ENCODE data around the gene ST6GALNAC3.

Gene ST6GALNAC3

GRCh38 chr1:76674689-76675210, 600.2 kb downstream of the ST6GALNAC3 start:
- DNase-seq (ENCODE audit: low read depth in 2 of 2, low spot score in 1 of 2), result no peak

- no peak for DNase-seq (ENCODE audit: low read depth in 2 of 2, low spot score in 1 of 2)
Measured at GRCh38 chr1:76677416-76678405, 603.2 kb downstream of the ST6GALNAC3 start.

- no peak for DNase-seq (ENCODE audit: low read depth in 2 of 2, low spot score in 1 of 2)
Measured at GRCh38 chr1:76679534-76680152, 605.1 kb downstream of the ST6GALNAC3 start.

GRCh38 chr1:76680651-76681050, 606.1 kb downstream of the ST6GALNAC3 start:
- no peak for DNase-seq (ENCODE audit: low read depth in 2 of 2, low spot score in 1 of 2)

- no peak for DNase-seq (ENCODE audit: low read depth in 2 of 2, low spot score in 1 of 2)
Measured at GRCh38 chr1:76682138-76682537, 607.6 kb downstream of the ST6GALNAC3 start.

All from stimulated activated CD8-positive, alpha-beta memory T cell treated with anti-CD3 and anti-CD28 coated beads, Interleukin-4, amount 100 ng/mL, for 4 hours (primary cell).